Activated T-cell treated with anti-CD3 and anti-CD28 coated beads for 1 hour (primary cell): Measurements from ENCODE around the gene CLEC12A.
"Not testable (repeated sequence)": the region's sequence is repeated elsewhere in the genome, so short reads cannot be mapped to it uniquely, and the experiment has no call there.

Source experiments
- DNase-seq: peaks from one replicate; pipeline ENCODE4 v3.0.0-alpha.2; 2020; ENCODE audit warnings: low read depth

CLEC12A gene

GRCh38 chr12:9971181-9971580 is at the start of gene CLEC12A:
Gene CLEC12A (plus strand): TSS chr12:9971409. CDS start chr12:9971597, 188 bp downstream.
- DNase-seq = no peak

- DNase-seq = no peak
Measured at GRCh38 chr12:9922429-9922828, 48.8 kb upstream of the CLEC12A start.

DNA sequence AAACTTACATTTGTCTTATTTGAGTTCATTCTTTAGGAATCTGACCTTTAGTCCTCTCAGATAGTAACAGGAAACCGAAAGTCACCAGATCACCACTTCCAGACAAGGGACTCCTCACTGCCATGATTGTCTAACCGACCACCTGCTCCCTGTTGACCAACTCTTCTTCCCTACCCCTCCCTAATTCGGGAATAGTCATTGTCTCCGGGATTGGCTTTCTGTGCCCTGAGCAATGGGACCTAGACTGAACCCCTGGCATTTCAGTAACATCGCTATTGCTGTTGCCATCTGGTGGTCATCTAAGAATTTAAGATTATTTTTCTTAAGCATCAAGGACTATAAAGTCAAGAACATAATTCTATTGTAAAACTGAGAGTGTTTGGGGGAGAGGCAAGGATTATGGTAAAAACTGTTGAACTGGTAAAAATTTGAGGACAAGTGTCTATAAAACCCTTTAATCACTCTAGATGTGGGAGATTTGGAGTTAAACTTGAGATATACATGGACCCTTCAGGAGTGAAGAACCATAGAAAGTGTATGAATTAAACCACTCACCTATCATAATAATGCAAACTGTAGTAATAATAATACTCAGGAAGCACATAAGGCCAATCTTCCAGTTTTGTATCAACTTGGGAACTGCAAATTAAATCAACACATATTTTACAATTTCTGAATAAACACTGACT is 45.4 kb upstream of the CLEC12A start:
- DNase-seq = no peak

- no peak for DNase-seq
Measured at GRCh38 chr12:9926876-9927275, 44.3 kb upstream of the CLEC12A start.

DNA sequence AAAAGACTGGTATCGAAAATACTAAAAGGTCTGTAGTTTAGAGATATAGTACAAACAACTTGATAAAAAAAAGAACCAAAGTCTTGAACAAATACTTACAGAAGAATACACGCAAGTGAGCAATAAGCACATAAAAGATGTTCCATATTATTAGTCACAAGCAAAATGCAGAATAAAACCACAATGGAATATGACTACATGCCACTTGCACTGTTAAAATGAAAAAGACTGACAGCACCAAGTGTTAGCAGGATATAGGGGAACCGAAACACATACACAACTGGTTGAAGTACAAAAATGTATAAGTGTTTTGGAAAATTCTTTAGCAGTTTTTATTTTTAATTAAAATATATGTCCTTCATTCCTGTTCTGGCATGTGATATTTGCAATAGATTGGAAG is 42.6 kb upstream of the CLEC12A start:
- DNase-seq = no peak

DNA sequence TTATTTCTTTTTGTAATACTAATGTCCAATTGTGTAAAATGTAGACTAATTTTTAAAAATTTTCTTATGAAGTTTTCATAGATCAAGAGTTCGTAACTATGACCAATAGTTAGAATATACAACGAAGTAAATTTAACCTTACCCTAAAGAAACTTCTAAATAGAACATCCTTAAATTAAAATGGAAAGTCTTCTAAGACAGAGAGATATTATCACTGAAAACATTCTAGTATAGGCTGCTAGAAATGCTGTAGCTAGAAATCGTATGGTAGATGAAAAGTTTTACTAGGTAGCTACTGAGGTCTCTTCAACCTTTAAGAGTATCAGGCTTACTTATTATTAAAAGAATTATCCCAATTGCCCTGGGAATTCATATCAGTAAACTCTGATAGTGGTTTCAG is 40.0 kb upstream of the CLEC12A start:
- no peak for DNase-seq

DNA sequence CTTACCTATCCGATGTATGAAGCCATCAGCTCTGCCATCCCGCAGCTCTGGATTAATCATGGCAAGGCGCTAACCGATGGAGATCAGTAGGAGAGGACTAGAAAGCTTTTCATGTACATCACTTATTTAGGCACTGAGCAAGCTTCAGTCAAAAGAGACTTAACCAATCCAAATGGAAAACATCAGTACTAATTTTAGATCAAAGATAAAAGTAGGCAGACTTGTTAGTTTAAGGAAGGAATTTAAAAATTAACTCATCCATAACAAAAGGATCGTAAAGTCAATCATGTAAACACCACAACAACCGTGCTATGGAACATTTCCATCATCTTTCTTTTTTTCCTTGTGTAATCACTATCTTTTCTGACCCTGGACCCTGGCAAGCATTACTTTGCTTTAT is 38.9 kb upstream of the CLEC12A start, which contains the start of gene CLEC2A:
Gene CLEC2A (minus strand): TSS at position 101 of the 400 bp plus-strand sequence. CDS start 41 bp downstream, at position 60.
- DNase-seq = no peak

DNA sequence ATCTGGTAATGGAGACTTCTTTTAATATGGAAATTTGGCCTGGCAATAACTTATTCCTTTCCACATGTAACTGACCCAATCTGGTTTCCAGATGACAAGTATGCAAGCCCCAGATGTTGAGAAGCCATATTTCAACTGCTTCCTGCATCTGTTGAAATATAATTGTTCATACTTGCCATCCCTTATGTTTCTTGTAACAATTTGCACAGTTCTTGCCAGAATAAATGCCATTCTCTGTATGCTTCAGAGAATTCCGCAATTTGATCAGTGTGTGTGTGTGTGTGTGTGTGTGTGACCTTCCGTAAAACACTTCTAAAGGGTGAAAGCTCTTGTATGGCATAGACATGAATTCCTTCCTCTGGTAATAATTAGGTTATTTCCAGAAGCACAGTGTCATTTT is 37.3 kb upstream of the CLEC12A start:
- no peak for DNase-seq

DNA sequence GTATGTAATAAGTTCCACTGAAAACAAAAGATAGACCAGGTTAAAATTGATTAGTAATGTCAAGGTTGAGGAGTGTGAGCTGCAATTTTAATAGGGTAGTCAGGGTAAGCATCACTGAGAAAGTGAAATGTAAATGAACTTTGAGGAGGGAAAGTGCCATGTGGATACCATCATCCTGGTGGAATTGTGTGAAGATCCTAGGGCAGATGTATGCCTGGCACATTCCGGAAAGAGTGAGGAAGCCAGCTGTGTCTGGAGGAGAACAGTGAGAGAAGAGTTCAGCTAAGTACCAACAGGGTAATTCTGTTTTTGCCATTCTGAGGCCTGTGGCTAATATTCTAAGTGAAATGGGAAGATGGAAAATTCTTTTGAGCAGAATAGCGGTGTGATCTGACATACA is 36.2 kb upstream of the CLEC12A start:
- no peak for DNase-seq

- DNase-seq = no peak
Measured at GRCh38 chr12:9936591-9936990, 34.6 kb upstream of the CLEC12A start.

DNA sequence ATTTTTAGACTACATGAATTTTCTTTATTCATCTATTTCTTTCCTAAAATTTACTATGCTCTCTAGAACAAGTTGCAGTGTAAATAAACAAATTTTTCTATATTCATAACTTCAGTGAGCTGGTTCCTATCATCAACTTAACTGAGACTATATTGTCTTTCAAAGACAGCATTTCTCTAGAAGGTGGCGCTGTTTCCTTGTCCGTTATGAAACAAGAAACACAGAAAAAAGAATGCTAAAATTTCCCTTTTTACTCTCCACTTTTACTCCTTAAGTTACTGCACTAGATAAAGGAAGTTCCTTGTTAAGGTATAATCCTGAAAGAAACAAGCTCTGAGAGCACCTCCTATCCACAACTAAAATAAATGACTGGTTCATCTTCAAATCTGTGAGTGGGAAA is 30.8 kb upstream of the CLEC12A start:
- DNase-seq = no peak

DNA sequence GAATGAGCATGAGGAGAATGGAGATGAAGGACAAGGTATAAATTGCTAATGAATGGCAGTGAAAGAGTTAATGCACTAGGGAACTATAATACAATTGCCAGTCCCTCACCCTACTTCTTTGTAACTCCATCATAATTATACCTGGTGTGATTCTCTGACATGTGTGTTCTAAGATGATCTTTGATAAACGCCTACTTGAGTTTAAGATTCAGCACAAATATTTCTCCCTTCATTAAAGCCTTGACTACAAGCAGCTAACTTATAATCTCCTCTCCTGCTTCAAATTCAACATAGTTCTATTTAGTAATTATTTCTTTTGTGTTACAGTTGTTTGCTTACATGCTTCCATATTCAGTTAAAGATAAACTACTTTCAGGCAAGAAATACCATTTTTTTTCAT is 29.4 kb upstream of the CLEC12A start:
- no peak for DNase-seq

DNA sequence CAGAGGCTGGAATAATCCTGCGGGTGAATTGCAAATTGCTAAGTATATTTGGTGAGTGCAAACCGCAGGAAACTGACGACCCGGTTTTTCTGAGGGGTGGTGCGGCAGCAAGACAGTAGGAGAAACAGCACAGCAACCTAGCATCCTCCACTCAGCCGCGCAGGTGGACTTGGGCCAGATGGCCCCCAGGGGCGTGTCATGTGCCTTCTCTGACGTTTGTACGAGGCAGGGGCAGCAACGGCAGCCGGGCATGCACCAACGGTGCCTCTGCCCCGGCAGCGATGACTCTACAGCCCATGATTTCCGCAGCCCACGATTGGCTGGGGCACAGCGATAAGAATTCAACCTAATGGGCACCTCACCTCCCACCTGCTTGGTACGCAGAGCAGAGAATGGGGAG is 28.0 kb upstream of the CLEC12A start:
- no peak for DNase-seq

DNA sequence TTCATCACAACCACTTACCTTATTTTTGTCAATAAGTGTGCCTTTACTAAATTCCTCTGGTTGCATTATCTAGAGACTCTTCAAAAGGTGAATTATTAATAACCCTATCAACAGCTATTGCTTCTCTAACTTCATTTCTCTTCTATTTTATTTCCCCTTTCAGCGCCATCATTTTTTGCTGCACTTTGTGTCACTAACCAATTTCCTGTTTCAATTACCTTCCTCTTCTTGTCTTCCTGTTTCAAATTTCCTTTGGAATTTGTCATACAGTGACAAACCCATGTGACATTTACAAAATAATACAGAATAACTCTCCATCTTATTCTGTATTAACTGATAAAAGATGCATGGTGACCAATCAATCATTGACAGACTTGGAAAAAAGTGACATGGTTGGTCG is 26.8 kb upstream of the CLEC12A start:
- no peak for DNase-seq

GRCh38 chr12:9947674-9948073 is 23.5 kb upstream of the CLEC12A start:
- DNase-seq = no peak

DNA sequence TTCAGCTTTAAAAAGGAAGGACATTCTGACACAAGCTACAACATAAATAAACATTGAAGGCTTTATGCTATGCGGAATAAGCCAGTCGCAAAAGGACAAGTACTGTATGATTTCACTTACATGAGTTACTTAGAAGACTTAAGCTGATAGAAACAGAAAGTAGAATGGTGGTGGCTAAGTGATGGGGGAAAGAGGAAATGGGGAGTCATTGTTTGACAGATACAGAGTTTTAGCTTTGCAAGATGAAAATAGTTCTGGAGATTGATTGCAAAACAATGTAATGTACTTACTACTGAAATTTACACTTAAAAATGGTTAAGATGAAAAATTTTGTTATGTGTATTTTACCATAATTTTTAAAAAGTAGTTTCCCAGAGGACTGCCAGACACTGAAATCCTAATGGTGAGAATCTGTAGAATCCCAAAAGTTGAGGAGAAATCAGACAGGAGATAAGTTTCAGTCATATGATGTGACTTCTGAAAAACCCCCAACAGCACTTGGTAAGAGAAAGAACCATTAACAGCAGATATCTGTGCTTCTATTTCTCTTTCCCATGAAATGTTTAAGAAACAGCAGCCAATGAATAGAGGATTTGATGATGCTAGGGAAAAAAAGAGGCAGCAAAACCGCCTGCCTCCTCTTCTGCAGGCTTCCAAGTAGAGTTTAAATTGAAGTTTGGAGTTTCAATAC is 22.5 kb upstream of the CLEC12A start:
- no peak for DNase-seq

GRCh38 chr12:9951026-9951675 is 20.1 kb upstream of the CLEC12A start:
- DNase-seq = peak; percentile 2

DNA sequence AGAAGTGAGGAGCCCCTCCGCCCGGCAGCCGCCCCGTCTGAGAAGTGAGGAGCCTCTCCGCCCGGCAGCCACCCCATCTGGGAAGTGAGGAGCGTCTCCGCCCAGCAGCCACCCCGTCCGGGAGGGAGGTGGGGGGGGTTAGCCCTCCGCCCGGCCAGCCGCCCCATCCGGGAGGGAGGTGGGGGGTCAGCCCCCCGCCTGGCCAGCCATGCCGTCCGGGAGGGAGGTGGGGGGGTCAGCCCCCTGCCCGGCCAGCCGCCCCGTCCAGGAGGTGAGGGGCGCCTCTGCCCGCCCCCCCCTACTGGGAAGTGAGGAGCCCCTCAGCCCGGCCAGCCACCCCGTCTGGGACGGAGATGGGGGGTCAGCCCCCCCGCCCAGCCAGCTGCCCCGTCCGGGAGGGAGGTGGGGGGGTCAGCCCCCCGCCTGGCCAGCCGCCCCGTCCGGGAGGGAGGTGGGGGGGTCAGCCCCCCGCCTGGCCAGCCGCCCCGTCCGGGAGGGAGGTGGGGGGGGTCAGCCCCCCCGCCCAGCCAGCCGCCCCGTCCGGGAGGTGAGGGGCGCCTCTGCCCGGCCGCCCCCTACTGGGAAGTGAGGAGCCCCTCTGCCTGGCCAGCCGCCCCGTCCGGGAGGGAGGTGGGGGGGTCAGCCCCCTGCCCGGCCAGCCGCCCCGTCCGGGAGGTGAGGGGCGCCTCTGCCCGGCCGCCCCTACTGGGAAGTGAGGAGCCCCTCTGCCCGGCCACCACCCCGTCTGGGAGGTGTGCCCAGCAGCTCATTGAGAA is 18.1 kb upstream of the CLEC12A start:
- not testable (repeated sequence) for DNase-seq

GRCh38 chr12:9957834-9958233 is 13.4 kb upstream of the CLEC12A start:
- DNase-seq = no peak

DNA sequence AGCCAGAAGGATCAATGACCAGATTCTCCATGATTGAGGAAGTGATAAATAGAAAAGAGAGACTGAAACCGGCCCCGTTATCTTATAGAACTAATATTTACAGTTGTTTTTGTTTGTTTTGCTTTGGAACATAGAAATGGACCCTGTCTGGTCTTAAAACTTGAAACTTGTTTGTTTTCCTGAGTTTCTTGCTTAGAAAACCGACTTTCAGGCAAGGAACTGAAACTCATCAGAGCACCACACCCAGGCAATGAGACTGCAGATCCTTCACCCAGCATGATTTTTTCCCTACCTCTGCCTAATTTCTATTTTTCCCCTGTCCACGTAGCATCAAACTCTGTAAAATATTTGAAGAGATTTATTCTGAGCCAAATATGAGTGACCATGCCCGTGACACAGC is 10.6 kb upstream of the CLEC12A start:
- no peak for DNase-seq

DNA sequence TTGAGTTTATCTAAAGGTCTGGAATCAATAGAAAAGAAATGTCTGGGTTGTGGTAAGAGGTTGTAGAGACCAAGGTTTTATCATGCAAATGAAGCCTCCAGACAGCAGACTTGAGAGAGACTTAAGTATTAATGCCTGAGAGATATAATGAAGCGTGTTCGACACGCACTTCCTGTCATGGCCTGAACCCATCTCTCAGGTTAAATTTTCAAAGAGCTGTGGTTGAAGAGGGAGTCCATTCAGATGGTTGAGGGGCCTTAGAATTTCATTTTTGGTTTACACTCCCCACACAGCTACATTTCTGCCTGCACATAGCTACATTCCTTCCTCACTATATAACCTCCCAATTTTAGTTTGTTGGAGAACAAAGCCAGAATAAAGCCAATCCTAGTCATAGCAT is 10.1 kb upstream of the CLEC12A start:
- no peak for DNase-seq

DNA sequence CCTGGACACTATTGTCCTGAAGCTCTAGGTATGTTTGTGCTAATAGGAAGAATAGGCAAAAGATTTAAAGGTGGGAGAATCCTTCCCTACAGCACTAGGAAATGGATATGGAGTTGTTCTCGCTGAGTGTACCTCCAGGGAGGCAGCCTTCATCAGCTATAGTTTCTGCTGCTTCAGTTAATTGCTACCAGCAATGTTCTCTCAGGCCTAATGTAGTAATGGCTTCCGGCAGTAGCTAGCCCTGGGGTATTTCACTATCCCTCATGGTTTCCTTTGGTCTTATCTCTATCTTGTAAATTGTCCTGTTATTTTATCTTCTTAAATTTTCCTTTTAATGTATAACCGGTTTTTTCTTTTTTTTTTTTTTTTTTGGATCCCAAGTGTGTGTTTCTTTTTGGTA is 9.3 kb upstream of the CLEC12A start:
- DNase-seq = no peak

DNA sequence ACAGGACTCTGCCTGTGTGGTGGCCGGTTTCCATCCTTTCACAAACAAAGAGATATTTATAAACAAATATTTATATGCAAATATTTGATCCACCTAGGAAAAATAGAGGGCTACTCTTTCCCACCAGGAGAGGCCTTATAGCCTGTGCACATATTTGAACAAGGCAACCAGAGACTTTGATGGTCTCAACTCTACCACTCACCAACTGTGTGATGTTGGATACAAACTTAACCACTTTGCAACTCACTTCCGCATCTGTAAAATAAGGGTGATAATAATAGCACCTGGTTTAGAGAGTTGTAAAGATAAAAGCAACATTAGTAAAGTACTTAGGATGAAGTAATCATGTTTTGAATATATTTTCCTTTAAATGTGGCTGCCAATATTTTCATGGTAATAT is 1.5 kb upstream of the CLEC12A start:
- no peak for DNase-seq
